ACHN (cell line): ENCODE data around the gene ELAC1.
"Not testable (repeated sequence)": the region's sequence is repeated elsewhere in the genome, so short reads cannot be mapped to it uniquely, and the experiment has no call there.

Experiments used
- DNase-seq: peaks from one replicate; pipeline ENCODE4 v3.0.0-alpha.2; 2015
- in situ Hi-C: cut with HindIII; loops from 2 replicates; pipeline ENCODE4 v1.10.0; 2017; ENCODE audit warnings: low sequenced_read_pairs, low pct_ligation_motif_present, low pct_unique_long_range_greater_than_20kb

Gene ELAC1

DNA sequence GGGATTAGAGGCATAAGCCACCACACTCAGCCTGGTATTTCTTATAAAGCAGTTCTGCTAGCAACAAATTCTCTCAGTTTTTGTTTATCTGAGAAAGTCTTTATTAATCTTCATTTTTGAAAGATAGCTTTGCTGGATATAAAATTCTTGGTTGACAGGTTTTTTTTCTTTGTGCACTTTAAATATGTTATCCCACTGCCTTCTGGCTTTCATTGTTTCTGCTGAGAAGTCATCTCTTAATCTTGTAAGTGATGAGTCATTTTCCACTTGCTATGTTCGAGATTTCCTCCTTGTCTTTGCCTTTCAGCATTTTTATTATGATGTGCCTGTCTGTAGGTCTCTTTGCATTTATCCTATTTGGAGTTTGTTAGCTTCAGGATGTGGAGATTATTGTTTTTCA lies 5.9 kb upstream of the ELAC1 start:
- DNase-seq: peak; percentile 8
- in situ Hi-C loops: no loop called here

DNA sequence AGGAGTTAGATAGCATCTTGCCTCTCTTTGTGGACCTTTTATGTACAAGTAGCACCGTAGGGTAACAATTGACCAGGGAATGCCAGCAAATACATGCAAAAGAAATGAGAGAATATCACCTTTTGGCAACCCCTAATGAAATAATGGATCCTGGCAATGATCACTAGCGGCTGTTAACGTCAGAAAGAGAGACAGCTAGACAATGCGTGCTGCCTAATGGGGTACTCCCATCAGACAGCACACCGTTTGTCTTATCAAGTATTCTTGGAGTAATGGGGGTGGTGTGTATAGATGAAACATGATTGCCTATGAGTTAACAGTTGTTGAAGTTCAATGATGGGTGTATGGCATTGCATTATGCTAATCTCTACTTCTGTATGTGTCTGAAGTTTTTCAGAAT lies 1.6 kb downstream of the ELAC1 start:
- DNase-seq: no peak
- in situ Hi-C loops: no loop called here

DNA sequence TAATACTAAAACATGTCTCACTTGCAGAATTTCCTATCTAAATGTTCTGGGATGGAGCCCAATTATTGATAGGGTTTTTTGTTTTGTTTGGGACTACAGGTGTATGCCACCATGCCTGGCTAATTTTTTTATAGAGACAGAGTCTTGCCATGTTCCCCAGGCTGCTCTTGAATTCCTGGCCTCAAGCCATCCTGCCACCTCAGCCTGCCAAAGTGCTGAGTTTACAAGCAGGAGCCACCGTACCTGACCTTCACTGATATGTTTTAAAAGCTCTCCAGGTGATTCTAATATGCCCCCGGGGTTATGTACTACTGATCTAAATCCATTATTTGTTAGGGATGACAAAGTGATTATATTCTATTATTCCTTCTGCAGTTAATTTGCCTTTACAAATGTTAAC lies 2.2 kb downstream of the ELAC1 start:
- peak; percentile 8 for DNase-seq
- in situ Hi-C loops: no loop called here

DNA sequence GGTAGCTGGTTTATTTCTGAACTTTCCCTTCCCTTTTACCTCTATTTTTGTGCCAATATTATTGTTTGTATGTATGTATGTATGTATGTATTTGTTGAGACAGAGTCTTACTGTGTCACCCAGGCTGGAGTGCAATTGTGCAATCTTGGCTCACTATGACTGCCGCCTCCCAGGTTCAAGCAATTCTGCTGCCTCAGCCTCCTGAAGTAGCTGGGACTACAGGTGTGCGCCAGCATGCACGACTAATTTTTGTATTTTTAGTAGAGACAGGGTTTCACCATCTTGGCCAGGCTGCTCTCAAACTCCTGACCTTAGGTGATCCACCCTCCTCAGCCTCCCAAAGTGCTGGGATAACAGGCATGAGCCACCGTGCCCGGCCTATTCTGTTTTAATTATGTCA lies 4.6 kb downstream of the ELAC1 start:
- DNase-seq, in situ Hi-C loops: not testable (repeated sequence)

DNA sequence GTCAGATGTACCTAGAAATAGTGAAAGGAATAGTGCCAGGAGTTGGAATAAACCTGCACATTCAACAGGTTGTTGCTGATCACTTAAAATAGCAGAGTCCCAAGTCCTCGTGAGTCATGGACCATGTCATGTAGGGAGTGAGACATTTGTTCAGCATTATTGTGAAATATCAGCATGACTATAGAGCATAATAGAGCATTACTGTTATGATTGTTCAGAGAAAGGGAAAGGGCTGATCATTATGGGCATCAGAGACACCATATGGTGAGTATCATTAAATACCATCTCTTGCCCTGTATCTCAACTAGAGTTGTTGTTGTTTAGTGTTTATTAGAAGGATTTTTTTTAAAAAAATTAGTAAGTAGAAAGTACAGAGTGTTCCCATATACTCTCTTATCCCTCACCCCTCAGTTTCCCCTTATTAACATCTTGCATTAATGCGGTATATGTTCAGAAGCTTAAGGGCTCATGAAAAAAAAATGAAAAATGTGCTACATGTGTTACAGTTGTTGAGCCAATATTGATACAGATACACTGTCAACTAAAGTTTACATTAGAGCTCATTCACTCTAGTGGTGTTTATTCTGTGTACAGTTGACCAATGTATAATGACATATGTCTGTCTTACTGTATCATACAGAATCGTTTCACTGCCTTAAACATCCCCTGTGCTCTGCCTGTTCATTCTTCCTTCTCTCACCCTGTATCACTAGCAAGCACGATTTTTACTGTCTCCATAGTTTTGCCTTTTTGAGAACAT lies 5.7 kb downstream of the ELAC1 start:
- DNase-seq: peak; percentile 36
- in situ Hi-C loops: no loop called here

DNA sequence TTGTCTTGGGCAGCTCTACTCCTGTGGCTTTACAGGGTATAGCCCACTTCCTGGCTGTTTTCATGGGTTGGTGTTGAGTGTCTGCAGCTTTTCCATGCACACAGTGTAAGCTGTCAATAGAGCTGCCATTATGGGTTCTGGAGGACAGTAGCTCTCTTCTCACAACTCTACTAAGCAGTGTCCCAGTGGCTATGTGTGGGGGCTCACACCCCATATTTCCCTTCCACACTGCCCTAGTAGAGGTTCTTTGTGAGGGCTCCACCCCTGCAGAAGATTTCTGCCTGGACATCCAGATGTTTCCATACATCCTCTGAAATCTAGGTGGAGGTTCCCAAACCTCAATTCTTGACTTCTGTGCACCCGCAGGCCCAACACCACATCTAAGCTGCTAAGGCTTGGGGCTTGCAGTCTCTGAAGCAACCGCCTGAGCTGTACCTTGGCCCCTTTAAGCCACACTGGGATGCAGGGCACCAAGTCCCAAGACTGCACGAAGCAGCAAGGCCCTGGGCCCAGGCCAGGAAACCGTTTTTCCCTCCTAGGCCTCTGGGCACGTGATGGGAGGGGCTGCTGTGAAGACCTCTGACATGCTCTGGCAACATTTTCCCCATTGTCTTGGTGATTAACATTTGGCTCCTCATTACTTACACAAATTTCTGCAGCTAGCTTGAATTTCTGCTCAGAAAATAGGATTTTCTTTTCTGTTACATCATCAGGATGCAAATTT lies 9.4 kb downstream of the ELAC1 start:
- in situ Hi-C loops: no loop called here
- DNase-seq: no peak

DNA sequence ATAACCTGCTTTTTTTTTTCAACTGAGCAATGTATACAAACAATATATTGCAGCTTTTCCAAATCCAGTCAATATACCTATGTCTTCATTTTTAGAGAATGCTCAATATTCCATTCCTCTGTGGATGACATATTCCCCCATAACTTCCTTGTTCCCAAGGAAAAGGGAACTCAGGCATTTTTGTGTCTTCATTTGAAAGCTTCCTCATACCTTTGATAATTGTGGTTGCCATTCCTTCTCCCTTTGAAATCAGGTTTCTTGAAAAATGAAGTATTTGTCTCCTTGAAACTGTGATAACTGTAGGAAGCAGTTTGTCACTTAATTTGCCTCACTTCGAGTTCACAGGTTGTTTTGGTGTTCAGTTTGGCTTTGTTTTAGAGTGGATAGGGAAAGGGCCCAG lies 13.5 kb downstream of the ELAC1 start:
- in situ Hi-C loops: no loop called here
- DNase-seq: no peak

DNA sequence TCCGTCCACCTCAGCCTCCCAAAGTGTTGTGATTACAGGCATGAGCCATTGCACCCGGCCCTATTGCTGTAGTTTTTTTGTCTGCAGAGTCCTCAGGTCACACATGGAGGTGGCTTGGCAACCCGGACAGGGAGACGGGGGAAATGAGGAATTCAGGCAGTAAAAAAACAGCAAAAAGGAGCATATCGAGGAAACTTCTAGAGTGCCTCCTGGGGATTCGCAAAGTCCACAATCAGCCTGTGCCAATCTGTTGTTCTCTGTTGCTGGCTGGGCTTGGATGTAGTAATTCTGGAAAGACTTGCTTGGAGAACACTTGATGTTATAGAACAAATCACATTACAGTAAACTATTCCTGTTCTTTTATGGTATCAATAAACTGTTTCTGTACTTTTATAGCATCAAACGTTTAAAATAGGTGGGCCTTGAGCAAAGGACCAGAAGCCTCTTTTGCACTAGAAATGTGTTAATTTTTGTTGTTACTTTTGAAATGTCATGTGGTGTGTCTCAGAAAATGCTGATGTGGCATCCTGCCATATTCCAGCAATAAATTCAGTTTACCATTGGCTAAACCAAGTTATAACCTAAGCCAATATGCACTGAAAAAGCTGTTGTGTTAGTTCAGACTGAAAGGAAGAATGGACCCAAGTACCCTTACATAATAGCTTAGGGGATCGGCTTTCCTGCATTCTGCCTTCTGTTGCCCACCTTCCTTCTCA lies 14.4 kb downstream of the ELAC1 start:
- in situ Hi-C loops: no loop called here
- no peak for DNase-seq

DNA sequence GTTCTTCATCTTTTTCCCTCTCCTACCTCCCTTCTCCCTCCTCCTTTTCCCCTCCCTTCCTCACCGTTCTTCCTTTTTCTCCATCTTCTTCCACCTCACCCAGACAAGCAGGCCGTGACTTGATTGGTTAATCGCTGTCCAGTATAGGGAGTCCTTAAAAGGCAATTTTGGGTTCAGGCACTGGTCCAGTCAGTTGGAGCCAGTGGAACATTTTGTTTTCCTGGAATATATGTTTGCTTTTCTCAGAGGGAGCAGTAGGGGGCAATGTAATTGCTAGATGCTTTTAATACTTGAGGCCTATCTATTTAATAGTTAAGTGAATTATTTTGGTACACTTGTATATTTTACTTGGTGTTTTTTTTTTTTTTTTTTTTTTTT lies 15.0 kb downstream of the ELAC1 start:
- in situ Hi-C loops: no loop called here
- peak; percentile 17 for DNase-seq

DNA sequence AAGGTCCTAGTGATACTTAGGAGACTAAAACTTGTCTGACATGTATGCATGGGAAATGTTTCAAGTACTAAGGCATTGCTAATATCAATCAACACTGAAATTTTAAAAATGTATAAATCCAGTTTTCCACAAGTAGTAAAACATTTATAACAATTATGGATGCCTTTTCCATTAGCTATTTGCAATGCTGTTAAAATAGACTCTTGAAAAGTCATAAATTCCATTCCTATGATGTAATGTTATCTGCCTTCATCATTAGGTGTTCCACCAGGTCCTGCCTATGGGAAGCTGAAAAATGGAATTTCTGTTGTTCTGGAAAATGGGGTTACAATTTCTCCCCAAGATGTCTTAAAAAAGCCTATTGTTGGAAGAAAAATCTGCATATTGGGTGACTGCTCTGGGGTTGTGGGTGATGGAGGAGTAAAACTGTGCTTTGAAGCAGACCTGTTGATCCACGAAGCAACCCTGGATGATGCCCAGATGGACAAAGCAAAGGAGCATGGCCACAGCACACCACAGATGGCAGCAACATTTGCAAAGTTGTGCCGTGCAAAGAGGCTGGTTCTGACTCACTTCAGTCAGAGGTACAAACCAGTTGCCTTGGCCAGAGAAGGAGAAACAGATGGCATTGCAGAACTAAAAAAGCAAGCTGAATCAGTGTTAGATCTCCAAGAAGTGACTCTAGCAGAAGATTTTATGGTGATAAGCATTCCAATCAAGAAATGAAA lies 18.7 kb downstream of the ELAC1 start:
- in situ Hi-C loops: no loop called here
- DNase-seq: peak; percentile 68

DNA sequence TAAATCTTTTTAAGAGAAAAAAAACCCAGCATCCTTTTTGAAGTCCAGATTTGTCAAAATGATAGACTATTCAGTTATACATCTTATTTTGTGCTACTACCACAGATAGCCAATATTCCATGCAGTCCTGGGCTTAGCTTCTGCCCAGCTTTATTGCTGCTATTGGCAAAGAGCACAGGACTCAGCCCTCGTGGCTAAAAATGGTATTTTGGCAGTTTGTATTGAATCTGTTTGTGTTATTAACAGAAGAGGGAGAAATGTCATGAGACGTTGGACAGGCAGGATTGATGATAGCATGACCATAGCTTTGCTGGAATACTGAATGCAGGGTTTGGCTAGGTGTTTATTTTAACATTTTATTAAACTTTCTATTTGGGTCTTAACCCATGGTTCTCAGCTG lies 19.4 kb downstream of the ELAC1 start:
- in situ Hi-C loops: no loop called here
- DNase-seq: no peak

DNA sequence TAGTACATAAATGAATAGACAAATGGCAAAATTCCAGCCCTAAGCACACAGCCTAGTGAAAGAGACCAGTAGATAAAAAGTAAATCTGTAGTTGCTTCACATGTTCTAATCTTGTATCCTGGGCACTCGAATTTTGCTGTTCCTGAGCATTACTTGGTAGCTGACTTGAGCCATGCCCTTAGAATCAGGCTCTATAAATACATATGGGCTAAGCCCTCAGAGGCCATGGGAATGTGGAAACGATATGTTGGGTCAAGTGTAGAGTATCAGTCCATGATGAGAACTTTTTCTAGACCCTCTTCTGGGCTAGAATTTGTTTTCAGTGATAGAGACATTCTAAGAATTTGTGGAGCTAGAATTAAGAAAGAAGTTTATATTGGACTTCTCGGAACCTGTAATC lies 21.9 kb downstream of the ELAC1 start:
- no peak for DNase-seq
- in situ Hi-C loops: no loop called here

DNA sequence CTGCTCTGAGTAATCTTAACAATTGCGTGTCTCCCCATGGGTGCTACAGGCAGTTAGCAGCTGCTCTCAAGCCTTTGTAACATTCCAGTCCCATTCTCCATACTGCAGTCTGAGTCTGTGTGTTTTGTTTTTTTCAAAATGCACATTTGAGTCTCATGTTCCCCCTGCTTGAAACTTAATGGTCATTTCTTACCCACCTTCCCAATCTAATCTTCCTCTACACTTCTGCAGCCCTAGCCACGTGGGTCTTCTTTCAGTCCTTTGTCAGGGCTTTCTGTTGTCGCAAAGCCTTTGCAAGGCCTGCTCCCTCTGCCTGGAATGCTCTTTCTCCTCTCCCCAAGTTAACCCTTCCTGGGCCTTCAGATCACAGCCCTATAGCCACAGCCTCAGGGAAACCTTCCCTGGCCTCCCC lies 24.5 kb downstream of the ELAC1 start:
- in situ Hi-C loops: no loop called here
- DNase-seq: no peak

DNA sequence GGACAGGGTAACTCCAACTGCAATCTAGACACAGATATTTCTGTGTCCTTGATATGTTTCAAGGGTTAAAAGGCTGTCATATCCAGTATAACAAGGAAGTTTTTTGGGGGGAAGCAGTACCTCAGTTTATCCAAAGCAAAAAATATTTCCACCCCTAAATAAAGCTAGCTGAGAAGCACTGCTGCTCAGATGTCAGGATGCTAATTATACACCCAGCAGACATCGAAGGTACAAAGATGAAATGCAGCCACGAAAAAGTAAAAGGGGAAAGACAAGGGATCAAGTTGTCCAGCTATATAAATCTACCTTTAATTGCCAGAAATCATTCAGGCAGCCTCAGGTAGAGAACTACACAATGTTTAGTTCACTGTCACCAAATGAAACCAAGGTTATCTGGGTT lies 26.2 kb downstream of the ELAC1 start:
- in situ Hi-C loops: no loop called here
- no peak for DNase-seq

DNA sequence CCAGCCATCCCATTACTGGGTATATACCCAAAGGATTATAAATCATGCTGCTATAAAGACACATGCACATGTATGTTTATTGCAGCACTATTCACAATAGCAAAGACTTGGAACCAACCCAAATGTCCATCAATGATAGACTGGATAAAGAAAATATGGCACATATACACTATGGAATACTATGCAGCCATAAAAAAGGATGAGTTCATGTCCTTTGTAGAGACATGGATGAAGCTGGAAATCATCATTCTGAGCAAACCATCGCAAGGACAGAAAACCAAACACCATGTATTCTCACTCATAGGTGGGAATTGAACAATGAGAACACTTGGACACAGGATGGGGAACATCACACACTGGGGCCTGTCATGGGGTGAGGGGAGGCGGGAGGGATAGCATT lies 35.3 kb downstream of the ELAC1 start:
- DNase-seq, in situ Hi-C loops: not testable (repeated sequence)

DNA sequence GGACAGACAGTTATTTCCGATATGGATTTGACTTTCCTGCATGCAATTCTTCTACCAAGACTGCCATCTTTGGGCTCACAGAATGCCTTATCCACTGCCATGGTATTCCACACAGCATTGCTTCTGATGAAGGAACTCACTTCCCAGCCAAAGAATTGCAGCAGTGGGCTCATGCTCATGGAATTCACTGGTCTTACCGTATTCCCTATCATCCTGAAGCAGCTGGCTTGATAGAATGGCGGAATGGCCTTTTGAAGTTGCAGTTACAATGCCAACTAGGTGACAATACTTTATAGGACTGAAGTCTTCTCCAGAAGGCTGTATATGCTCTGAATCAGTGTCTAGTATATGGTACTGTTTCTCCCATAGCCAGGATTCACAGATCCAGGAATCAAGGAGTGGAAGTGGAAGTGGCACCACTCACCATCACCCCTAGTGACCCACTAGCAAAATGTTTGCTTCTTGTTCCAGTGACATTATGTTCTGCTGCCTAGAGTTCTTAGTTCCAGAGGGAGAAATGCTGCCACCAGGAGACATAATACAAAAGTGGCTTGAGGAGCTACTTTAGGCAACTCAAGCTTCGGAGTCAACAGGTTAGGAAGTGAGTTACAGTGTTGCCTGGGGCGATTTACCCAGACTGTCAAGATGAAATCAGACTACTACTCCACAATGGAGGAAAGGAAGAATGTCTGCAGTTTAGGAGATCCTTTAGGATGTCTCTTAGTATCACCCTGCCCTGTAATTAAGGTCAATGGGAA lies 38.4 kb downstream of the ELAC1 start:
- DNase-seq: no peak
- in situ Hi-C loops: no loop called here

DNA sequence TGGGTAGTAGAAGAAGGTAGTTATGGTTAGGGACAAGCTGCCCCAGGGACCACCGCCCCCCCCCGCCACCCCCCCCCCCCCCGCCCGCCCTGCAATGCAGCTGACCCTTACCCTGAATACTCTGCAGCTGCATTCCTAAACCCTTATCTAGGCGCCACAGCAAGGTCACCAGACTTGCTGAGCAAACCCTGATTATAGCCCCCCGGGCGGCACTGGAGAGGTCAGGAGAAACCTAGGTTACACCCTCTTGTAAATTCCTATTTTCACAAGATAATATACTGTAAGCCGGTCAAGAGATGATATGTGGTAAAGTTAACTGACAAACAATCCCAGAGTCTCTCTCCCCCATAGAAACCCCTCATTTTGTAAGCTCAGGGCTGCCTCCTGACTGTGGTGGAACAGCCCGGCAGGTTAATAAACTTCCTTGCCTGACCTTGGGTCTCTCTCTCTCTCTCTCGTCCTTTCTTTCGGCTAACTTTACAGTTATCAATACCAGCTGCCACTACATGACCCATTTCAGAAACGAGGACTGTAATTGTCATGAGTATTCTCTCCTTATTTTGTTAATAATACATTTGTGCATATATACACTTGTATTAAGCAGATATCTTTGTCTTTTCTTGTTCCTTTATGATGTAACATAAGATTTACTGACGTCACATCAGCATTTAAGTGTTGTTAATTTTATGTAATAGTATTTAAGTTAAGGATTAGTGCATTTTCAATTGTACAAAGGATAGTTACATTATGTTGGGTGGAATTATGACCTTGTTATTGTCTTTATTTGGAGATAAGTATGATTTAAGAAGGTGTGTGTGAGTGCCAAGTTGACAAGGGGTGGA lies 39.3 kb downstream of the ELAC1 start:
- no peak for DNase-seq
- in situ Hi-C loops: no loop called here

DNA sequence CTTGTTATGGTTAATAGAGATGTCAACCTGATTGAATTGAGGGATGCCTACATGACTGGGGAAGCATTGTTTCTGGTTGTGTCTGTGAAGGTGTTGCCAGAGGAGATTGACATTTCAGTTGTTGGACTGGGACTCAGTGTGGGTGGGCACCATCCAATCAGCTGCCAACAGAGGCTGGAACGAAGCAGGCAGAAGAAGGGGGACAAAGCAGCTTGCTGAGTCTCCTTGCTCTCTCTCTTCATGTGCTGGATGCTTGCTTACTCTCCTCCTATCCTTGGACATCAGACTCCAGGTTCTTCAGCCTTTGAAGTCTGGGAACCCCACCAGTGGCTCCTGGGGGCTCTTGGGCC lies 39.9 kb downstream of the ELAC1 start:
- DNase-seq: no peak
- in situ Hi-C loops: no loop called here
